Stimulated activated effector memory CD8-positive, alpha-beta T cell treated with anti-CD3 and anti-CD28 coated beads, Interleukin-12 subunit alpha, Interleukin-12 subunit beta, amount 100 ng/mL, for 72 hours (primary cell): ENCODE results near the gene NSD1.
"Not testable (repeated sequence)": the region's sequence is repeated elsewhere in the genome, so short reads cannot be mapped to it uniquely, and the experiment has no call there.

Source experiments
- ATAC-seq: fragments of 150-1000 bp; cut with Tn5 transposase; 2 replicates; pipeline ENCODE4 v1.10.0; 2021
- DNase-seq, 2 donors: peaks; one replicate each; pipeline ENCODE4 v3.0.0; 2021 to 2022; ENCODE audit warnings: low spot score in 2 of 2
- H3K27ac Mint-ChIP-seq: one replicate; pipeline ENCODE4 v1.8.0; 2022; ENCODE audit warnings: mild to moderate bottlenecking, mixed read lengths
- H3K36me3 Mint-ChIP-seq: one replicate; pipeline ENCODE4 v1.8.0; 2022; ENCODE audit warnings: mild to moderate bottlenecking, mixed read lengths
- H3K4me1 Mint-ChIP-seq: one replicate; pipeline ENCODE4 v1.8.0; 2022; ENCODE audit warnings: mixed read lengths
- H3K4me3 Mint-ChIP-seq: one replicate; pipeline ENCODE4 v1.8.0; 2022; ENCODE audit warnings: mild to moderate bottlenecking, mixed read lengths
- H3K9me3 Mint-ChIP-seq: one replicate; pipeline ENCODE4 v1.8.0; 2022; ENCODE audit warnings: mixed read lengths

Gene NSD1

GRCh38 chr5:177132136-177133095, 1.2 kb upstream of the NSD1 start:
- H3K9me3 Mint-ChIP-seq, result no peaks in the 10 kb centered on the region
- H3K27ac Mint-ChIP-seq, result peak overlapping the region; percentile 90
- DNase-seq (no peak), ATAC-seq (peak; percentile 27)
- peaks cover 44% of the 10 kb centered on the region for H3K4me1 Mint-ChIP-seq
- H3K4me3 Mint-ChIP-seq, result peak overlapping the region; percentile 84
- H3K36me3 Mint-ChIP-seq, result peaks cover 33% of the 10 kb centered on the region

DNA sequence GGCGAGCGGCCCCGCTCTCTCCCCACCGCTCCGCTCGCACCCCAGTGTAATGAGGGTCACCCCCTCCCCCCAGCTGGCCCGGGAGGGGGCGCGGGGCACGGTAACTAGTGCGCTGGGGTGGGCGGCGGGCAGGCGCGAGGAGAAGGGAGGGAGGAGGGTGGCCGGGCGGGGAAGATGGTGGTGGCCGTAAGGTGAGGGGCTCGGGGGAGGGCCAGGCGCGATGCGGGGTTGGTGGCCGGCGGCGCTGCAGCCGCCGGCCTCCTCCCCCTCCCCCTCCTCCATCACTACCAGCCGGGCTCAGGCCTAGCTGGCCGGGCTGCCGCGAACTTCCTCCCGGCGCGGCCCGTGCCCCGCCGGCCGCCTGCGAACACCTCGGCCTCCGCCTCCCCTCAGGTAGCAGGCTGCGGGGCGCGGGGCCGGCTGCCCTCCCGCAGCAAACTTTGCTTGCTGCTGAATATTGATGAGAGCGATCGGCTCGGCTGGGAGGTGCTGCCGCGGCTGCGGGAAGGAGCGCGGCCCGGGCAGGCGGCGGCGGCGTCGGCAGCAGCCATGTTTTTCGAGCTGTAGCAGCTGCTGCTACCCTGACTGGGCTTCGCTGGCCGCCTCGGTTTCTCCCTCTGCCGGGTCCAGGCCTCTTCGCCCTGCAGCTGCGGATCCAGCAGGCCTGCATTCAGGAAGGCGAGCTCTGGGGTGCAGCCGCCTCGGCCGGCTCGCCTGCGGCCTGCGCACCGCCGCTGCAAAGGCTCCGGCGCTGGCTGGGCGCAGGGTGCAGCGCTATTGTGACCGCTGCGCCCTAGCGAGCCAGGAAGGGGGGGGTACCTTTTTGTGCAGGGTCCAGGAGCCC, 502 bp downstream of the NSD1 start:
- peak overlapping the region; percentile 90 for H3K27ac Mint-ChIP-seq
- peak overlapping the region; percentile 84 for H3K4me3 Mint-ChIP-seq
- ATAC-seq, result peak; percentile 41
- peaks cover 50% of the 10 kb centered on the region for H3K36me3 Mint-ChIP-seq
- H3K9me3 Mint-ChIP-seq, result no peaks in the 10 kb centered on the region
- peak; percentile 40 to 82 for DNase-seq
- H3K4me1 Mint-ChIP-seq, result peaks cover 34% of the 10 kb centered on the region

DNA sequence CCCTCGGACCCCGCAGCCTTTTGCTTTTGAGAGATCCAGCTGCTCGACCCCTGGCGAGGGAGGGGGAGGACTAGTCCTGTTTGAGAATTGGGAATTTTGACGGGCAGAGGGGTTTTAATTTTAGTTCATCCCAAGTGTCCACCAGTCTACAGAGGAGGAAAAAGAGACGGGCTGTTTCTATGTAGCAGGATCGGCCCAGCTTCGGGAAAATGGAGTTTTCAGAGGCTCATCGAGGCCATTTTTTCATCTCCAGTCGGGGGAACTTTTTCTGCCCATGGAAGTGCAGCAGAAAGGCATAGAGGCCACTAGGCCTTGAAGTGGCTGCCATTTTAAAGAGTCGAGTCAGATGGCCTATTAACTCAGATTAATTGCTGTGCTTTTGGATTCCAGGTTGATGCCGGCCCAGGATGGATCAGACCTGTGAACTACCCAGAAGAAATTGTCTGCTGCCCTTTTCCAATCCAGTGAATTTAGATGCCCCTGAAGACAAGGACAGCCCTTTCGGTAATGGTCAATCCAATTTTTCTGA, 1.2 kb downstream of the NSD1 start:
- Mint-ChIP-seq H3K27ac (peak overlapping the region; percentile 90), H3K36me3 (peaks cover 57% of the 10 kb centered on the region), H3K4me3 (peak overlapping the region; percentile 84), H3K4me1 (peaks cover 31% of the 10 kb centered on the region), H3K9me3 (no peaks in the 10 kb centered on the region)
- no peak for DNase-seq
- no peak for ATAC-seq

DNA sequence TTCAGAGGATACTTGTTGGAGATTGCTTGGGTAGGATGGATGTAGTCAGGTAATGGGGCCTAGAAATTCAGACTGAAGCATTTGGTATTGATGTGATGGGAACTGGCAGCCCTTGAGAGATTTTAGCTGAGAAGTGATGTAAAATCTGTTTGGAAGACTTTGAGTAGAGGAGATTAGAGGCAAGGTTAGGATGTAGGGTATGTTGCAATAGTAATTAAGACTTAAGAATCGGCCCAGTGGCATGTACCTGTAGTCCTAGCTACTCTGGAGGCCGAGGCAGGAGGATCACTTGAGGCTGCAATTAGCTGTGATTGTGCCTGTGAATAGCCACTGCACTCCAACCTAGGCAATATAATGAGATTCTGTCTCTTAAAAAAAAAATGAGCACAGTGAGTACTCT, 6.7 kb downstream of the NSD1 start:
- ATAC-seq (no peak), DNase-seq (no peak)
- Mint-ChIP-seq H3K9me3 (no peaks in the 10 kb centered on the region), H3K27ac (peak overlapping the region; percentile 8), H3K4me3 (no peak overlapping the region), H3K36me3 (peaks cover 98% of the 10 kb centered on the region), H3K4me1 (peaks cover 46% of the 10 kb centered on the region)

- Mint-ChIP-seq H3K36me3 (peaks cover 98% of the 10 kb centered on the region), H3K27ac (peak overlapping the region; percentile 8), H3K4me3 (no peak overlapping the region), H3K9me3 (no peaks in the 10 kb centered on the region), H3K4me1 (peaks cover 40% of the 10 kb centered on the region)
- DNase-seq (no peak), ATAC-seq (no peak)
These were observed 7.9 kb downstream of the NSD1 start for GRCh38 chr5:177141496-177141895.

- Mint-ChIP-seq H3K36me3 (peaks cover 98% of the 10 kb centered on the region), H3K27ac (peak overlapping the region; percentile 8), H3K9me3 (no peaks in the 10 kb centered on the region), H3K4me1 (peaks cover 34% of the 10 kb centered on the region), H3K4me3 (no peak overlapping the region)
- ATAC-seq (no peak), DNase-seq (no peak)
These were observed 8.6 kb downstream of the NSD1 start for GRCh38 chr5:177142098-177142611.

- Mint-ChIP-seq H3K4me3 (no peak overlapping the region), H3K9me3 (no peaks in the 10 kb centered on the region), H3K4me1 (peaks cover 34% of the 10 kb centered on the region), H3K27ac (peak overlapping the region; percentile 8), H3K36me3 (peaks cover 98% of the 10 kb centered on the region)
- ATAC-seq (no peak), DNase-seq (no peak)
These were observed 9.2 kb downstream of the NSD1 start for GRCh38 chr5:177142778-177143177.

- H3K36me3 Mint-ChIP-seq, result peaks cover 99% of the 10 kb centered on the region
- peaks cover 8% of the 10 kb centered on the region for H3K4me1 Mint-ChIP-seq
- no peak overlapping the region for H3K4me3 Mint-ChIP-seq
- no peaks in the 10 kb centered on the region for H3K9me3 Mint-ChIP-seq
- H3K27ac Mint-ChIP-seq, result no peak overlapping the region
- ATAC-seq (no peak), DNase-seq (no peak)
These were observed 13.5 kb downstream of the NSD1 start for GRCh38 chr5:177146891-177147638.

- ATAC-seq, H3K4me3 Mint-ChIP-seq, H3K4me1 Mint-ChIP-seq, H3K9me3 Mint-ChIP-seq, DNase-seq: not testable (repeated sequence)
- peaks cover 95% of the 10 kb centered on the region for H3K36me3 Mint-ChIP-seq
- peak overlapping the region; percentile 18 for H3K27ac Mint-ChIP-seq
These were observed 16.5 kb downstream of the NSD1 start for GRCh38 chr5:177150061-177150460.

GRCh38 chr5:177154003-177154643, 20.6 kb downstream of the NSD1 start:
- DNase-seq (no peak), ATAC-seq (no peak)
- Mint-ChIP-seq H3K27ac (peak overlapping the region; percentile 32), H3K4me3 (no peak overlapping the region), H3K36me3 (peaks cover 92% of the 10 kb centered on the region), H3K4me1 (peaks cover 15% of the 10 kb centered on the region), H3K9me3 (no peaks in the 10 kb centered on the region)

DNA sequence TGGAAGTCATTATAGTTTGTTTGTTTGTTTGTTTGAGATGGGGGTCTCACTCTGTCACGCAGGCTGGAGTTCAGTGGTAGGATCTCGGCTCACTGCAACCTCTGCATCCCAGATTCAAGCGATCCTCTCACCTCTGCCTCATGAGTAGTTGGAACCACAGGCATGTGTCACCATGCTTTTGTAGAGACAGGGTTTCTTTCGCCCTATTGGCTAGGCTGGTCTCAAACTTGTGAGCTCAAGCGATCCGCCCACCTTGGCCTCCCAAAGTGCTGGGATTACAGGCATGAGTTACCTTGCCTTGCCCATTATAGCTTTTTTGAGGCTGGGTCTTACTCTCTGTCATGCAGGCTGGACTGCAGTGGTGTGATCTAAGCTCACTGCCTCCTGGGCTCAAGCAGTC, 28.8 kb downstream of the NSD1 start:
- DNase-seq, result no peak
- no peaks in the 10 kb centered on the region for H3K9me3 Mint-ChIP-seq
- no peak for ATAC-seq
- peaks cover 82% of the 10 kb centered on the region for H3K36me3 Mint-ChIP-seq
- H3K4me3 Mint-ChIP-seq, result no peak overlapping the region
- peaks cover 14% of the 10 kb centered on the region for H3K4me1 Mint-ChIP-seq
- peak overlapping the region; percentile 54 for H3K27ac Mint-ChIP-seq

DNA sequence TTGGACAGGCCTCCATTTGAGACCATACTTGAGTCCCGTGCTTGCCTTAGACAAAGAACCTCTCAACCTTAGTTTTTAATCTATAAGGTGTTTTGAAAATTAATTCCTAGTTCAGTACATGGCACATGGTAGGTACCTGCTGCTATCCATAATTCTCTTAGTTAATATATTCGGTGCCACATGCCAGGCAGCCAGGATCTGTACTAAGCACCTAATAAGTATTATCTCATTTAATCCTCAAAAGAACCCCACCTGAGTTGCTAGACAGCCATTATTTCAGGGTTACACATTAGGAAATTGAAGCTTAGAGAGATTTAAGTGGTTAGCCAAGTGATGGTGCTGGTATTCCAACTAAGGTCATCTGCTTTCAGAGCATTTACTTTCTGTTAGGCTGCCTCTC, 29.9 kb downstream of the NSD1 start:
- DNase-seq (no peak), ATAC-seq (no peak)
- Mint-ChIP-seq H3K9me3 (no peaks in the 10 kb centered on the region), H3K4me3 (no peak overlapping the region), H3K27ac (no peak overlapping the region), H3K36me3 (peaks cover 74% of the 10 kb centered on the region), H3K4me1 (peaks cover 8% of the 10 kb centered on the region)

GRCh38 chr5:177169271-177169670, 35.7 kb downstream of the NSD1 start:
- no peak overlapping the region for H3K4me3 Mint-ChIP-seq
- H3K4me1 Mint-ChIP-seq, result peaks cover 22% of the 10 kb centered on the region
- ATAC-seq (no peak), DNase-seq (no peak)
- H3K9me3 Mint-ChIP-seq, result no peaks in the 10 kb centered on the region
- no peak overlapping the region for H3K27ac Mint-ChIP-seq
- H3K36me3 Mint-ChIP-seq, result peaks cover 66% of the 10 kb centered on the region

GRCh38 chr5:177171961-177172360, 38.4 kb downstream of the NSD1 start:
- peaks cover 48% of the 10 kb centered on the region for H3K36me3 Mint-ChIP-seq
- H3K9me3 Mint-ChIP-seq, result no peaks in the 10 kb centered on the region
- no peak for ATAC-seq
- no peak for DNase-seq
- H3K4me1 Mint-ChIP-seq, result peaks cover 22% of the 10 kb centered on the region
- no peak overlapping the region for H3K4me3 Mint-ChIP-seq
- peak overlapping the region; percentile 10 for H3K27ac Mint-ChIP-seq
